ENCODE measurements around the gene SPDEF. TPM values are rescaled to one million over a fixed set of nuclear protein-coding genes. Genes with fewer than 3 reads are reported as not detected.

SPDEF gene
- total and polyA plus RNA-seq, 8 donors = 0.24 to 1.2 (median 0.49) TPM

DNA sequence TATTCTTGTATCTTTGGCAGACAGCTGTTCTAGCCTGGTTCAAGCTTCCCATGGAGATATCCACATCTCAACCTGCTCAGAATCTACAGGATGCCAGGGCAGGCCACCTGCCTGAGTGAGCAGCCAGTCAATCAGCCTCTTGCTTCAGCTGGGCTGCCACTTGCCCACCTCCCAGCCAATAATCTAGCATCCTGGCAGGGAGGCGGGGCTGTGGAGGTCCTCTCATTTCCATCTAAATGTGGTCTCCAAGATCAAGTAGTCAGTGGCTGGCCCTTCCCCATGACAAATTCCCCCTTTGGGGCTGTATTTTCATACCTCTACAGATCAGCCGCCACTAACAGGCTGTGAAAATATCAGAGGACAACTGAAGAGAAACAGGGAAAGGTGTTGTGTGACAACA is 33.0 kb upstream of the SPDEF start:
- ATAC-seq (no peak), FAIRE-seq (no peak), DNase-seq (no peak)
- peaks cover 0 to 10% (median 0%) of the 10 kb centered on the region in 3 donors for H3K36me3 ChIP-seq
- H3K9me3 ChIP-seq = no peaks in the 10 kb centered on the region
- 95 to 96% methylated on average over 2 of the region's 2 CpGs for WGBS, 2 donors
- H3K4me3 ChIP-seq = no peak overlapping the region
- no peak for TF ChIP-seq CTCF (IDR thresholded peaks at IDR 0.05)
- no peaks in the 10 kb centered on the region for H3K4me1 ChIP-seq
- H3K27ac ChIP-seq = no peak overlapping the region
- intact Hi-C loops (cut with DNase I) = no loop called here
- H3K27me3 ChIP-seq = no peaks in the 10 kb centered on the region

- no peak for TF ChIP-seq CTCF (IDR thresholded peaks at IDR 0.05)
- Histone ChIP-seq H3K9me3 (no peaks in the 10 kb centered on the region), H3K27ac (no peak overlapping the region), H3K36me3 (peaks cover 0 to 10% (median 0%) of the 10 kb centered on the region in 3 donors), H3K27me3 (no peaks in the 10 kb centered on the region), H3K4me1 (no peaks in the 10 kb centered on the region), H3K4me3 (no peak overlapping the region)
- DNase-seq = no peak
- ATAC-seq = no peak
- no peak for FAIRE-seq
- 93 to 96% methylated on average over 2 of the region's 2 CpGs for WGBS, 2 donors
- intact Hi-C loops (cut with DNase I) = no loop called here
Observed at GRCh38 chr6:34587851-34588250, 31.7 kb upstream of the SPDEF start.

- Histone ChIP-seq H3K27me3 (no peaks in the 10 kb centered on the region), H3K27ac (no peak overlapping the region), H3K4me1 (no peaks in the 10 kb centered on the region), H3K36me3 (peaks cover 0 to 10% (median 0%) of the 10 kb centered on the region in 3 donors), H3K4me3 (no peak overlapping the region), H3K9me3 (no peaks in the 10 kb centered on the region)
- intact Hi-C loops (cut with DNase I) = no loop called here
- ATAC-seq = no peak
- FAIRE-seq = no peak
- peak in 1 of 6 donors; percentile 15 for DNase-seq
- TF ChIP-seq CTCF (IDR thresholded peaks at IDR 0.05) = no peak
- WGBS, 2 donors = 88 to 90% methylated on average over 2 of the region's 2 CpGs
Observed at GRCh38 chr6:34587325-34587724, 31.2 kb upstream of the SPDEF start.

GRCh38 chr6:34586327-34587040 is 30.4 kb upstream of the SPDEF start:
- no peak for TF ChIP-seq CTCF (IDR thresholded peaks at IDR 0.05)
- Histone ChIP-seq H3K4me3 (no peak overlapping the region), H3K9me3 (no peaks in the 10 kb centered on the region), H3K4me1 (no peaks in the 10 kb centered on the region), H3K36me3 (peaks cover 0 to 10% (median 0%) of the 10 kb centered on the region in 3 donors), H3K27me3 (no peaks in the 10 kb centered on the region), H3K27ac (no peak overlapping the region)
- ATAC-seq (no peak), DNase-seq (peak in 1 of 6 donors; percentile 35), FAIRE-seq (no peak)
- intact Hi-C loops (cut with DNase I) = no loop called here
- 78 to 81% methylated on average over 5 of the region's 5 CpGs for WGBS, 2 donors

GRCh38 chr6:34585512-34586061 is 29.5 kb upstream of the SPDEF start:
- peaks cover 0 to 10% (median 0%) of the 10 kb centered on the region in 3 donors for H3K36me3 ChIP-seq
- WGBS, 2 donors = 72 to 74% methylated on average over 4 of the region's 4 CpGs
- ATAC-seq = peak in 1 of 4 donors; percentile 7
- DNase-seq = peak in 1 of 6 donors; percentile 34
- FAIRE-seq = no peak
- no peaks in the 10 kb centered on the region for H3K27me3 ChIP-seq
- intact Hi-C loops (cut with DNase I) = no loop called here
- H3K4me3 ChIP-seq = no peak overlapping the region
- no peaks in the 10 kb centered on the region for H3K9me3 ChIP-seq
- H3K27ac ChIP-seq = no peak overlapping the region
- no peak for TF ChIP-seq CTCF (IDR thresholded peaks at IDR 0.05)
- no peaks in the 10 kb centered on the region for H3K4me1 ChIP-seq
